Stomach (tissue), 4 donors: Measurements from ENCODE around the gene RASGRP1.

Experiments used
- CTCF ChIP-seq, 7 experiments: fragments of 450-650 bp in 4 of 7; fragments of 200-600 bp in 3 of 7; sonication (generic) in 3 of 7; IDR thresholded peaks; one replicate each; pipeline ENCODE4 v1.5.1; 2016 to 2019; ENCODE audit warnings: antibody characterized with exemption in 7 of 7, control low read depth in 2 of 7, mild to moderate bottlenecking in 1 of 7
- POLR2A ChIP-seq, 4 donors: fragments of 450-650 bp; IDR thresholded peaks; one replicate each; pipeline ENCODE4 v1.6.1; 2016; ENCODE audit warnings: antibody characterized with exemption in 4 of 4, control low read depth in 2 of 4, mild to moderate bottlenecking in 1 of 4, moderate library complexity in 1 of 4
- POLR2AphosphoS5 ChIP-seq, 3 donors: sonication (generic); formaldehyde crosslinking; IDR thresholded peaks; one replicate each; pipeline ENCODE4 v1.6.1; 2016; ENCODE audit warnings: antibody characterized with exemption in 3 of 3

GRCh38 chr15:38506997-38507396 lies 57.6 kb downstream of the RASGRP1 start:
- TF ChIP-seq CTCF (IDR thresholded peaks at IDR 0.05) (no peak), POLR2A (IDR thresholded peaks at IDR 0.05) (no peak), POLR2AphosphoS5 (IDR thresholded peaks at IDR 0.05) (no peak)
